ENCODE data around the gene PLCB2.

The PLCB2 gene

GRCh38 chr15:40267670-40268069 lies 40.1 kb downstream of the PLCB2 start:
- TF ChIP-seq, protein P1, sequence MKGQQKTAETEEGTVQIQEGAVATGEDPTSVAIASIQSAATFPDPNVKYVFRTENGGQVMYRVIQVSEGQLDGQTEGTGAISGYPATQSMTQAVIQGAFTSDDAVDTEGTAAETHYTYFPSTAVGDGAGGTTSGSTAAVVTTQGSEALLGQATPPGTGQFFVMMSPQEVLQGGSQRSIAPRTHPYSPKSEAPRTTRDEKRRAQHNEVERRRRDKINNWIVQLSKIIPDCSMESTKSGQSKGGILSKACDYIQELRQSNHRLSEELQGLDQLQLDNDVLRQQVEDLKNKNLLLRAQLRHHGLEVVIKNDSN (IDR thresholded peaks at IDR 0.05), result no peak
- TF ChIP-seq ZBTB7A (IDR thresholded peaks at IDR 0.05; ENCODE audit: low read depth) (no peak), RAD21 (IDR thresholded peaks at IDR 0.05; ENCODE audit: low read depth) (no peak), CREB1 (IDR thresholded peaks at IDR 0.05; ENCODE audit: low read depth) (no peak), YY1 (IDR thresholded peaks at IDR 0.05; ENCODE audit: low read depth) (no peak), TCF12 (IDR thresholded peaks at IDR 0.05; ENCODE audit: low read depth) (no peak), FOXM1 (IDR thresholded peaks at IDR 0.05; ENCODE audit: borderline replicate concordance, low read depth) (no peak), NFIC (IDR thresholded peaks at IDR 0.05) (no peak), CEBPB (IDR thresholded peaks at IDR 0.05) (no peak), TEAD4 (IDR thresholded peaks at IDR 0.05) (no peak), TAF1 (IDR thresholded peaks at IDR 0.05; ENCODE audit: low read depth) (no peak), EGR1 (IDR thresholded peaks at IDR 0.05) (no peak), EP300 (IDR thresholded peaks at IDR 0.05; ENCODE audit: borderline replicate concordance) (no peak)
- TF ChIP-seq, protein P2, sequence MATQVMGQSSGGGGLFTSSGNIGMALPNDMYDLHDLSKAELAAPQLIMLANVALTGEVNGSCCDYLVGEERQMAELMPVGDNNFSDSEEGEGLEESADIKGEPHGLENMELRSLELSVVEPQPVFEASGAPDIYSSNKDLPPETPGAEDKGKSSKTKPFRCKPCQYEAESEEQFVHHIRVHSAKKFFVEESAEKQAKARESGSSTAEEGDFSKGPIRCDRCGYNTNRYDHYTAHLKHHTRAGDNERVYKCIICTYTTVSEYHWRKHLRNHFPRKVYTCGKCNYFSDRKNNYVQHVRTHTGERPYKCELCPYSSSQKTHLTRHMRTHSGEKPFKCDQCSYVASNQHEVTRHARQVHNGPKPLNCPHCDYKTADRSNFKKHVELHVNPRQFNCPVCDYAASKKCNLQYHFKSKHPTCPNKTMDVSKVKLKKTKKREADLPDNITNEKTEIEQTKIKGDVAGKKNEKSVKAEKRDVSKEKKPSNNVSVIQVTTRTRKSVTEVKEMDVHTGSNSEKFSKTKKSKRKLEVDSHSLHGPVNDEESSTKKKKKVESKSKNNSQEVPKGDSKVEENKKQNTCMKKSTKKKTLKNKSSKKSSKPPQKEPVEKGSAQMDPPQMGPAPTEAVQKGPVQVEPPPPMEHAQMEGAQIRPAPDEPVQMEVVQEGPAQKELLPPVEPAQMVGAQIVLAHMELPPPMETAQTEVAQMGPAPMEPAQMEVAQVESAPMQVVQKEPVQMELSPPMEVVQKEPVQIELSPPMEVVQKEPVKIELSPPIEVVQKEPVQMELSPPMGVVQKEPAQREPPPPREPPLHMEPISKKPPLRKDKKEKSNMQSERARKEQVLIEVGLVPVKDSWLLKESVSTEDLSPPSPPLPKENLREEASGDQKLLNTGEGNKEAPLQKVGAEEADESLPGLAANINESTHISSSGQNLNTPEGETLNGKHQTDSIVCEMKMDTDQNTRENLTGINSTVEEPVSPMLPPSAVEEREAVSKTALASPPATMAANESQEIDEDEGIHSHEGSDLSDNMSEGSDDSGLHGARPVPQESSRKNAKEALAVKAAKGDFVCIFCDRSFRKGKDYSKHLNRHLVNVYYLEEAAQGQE (IDR thresholded peaks at IDR 0.05; ENCODE audit: low read depth), result no peak
- TF ChIP-seq, protein P3, sequence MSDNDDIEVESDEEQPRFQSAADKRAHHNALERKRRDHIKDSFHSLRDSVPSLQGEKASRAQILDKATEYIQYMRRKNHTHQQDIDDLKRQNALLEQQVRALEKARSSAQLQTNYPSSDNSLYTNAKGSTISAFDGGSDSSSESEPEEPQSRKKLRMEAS (IDR thresholded peaks at IDR 0.05), result no peak

- TF ChIP-seq, protein P1 (IDR thresholded peaks at IDR 0.05), result no peak
- TF ChIP-seq CEBPB (IDR thresholded peaks at IDR 0.05), result no peak
- TF ChIP-seq TAF1 (IDR thresholded peaks at IDR 0.05; ENCODE audit: low read depth), result no peak
- TF ChIP-seq NFIC (IDR thresholded peaks at IDR 0.05), result 0 out of 2 replicates have a peak, but pooled peaks have one; percentile 18
- no peak for TF ChIP-seq CREB1 (IDR thresholded peaks at IDR 0.05; ENCODE audit: low read depth)
Observed at GRCh38 chr15:40266828-40267304, 40.9 kb downstream of the PLCB2 start.

DNA sequence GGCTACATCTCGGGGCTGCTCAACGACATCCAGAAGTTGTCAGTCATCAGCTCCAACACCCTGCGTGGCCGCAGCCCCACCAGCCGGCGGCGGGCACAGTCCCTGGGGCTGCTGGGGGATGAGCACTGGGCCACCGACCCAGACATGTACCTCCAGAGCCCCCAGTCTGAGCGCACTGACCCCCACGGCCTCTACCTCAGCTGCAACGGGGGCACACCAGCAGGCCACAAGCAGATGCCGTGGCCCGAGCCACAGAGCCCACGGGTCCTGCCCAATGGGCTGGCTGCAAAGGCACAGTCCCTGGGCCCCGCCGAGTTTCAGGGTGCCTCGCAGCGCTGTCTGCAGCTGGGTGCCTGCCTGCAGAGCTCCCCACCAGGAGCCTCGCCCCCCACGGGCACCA lies 41.9 kb downstream of the PLCB2 start:
- no peak for TF ChIP-seq CEBPB (IDR thresholded peaks at IDR 0.05)
- TF ChIP-seq EP300 (IDR thresholded peaks at IDR 0.05; ENCODE audit: borderline replicate concordance), result no peak
- no peak for TF ChIP-seq NFIC (IDR thresholded peaks at IDR 0.05)
- no peak for TF ChIP-seq TCF12 (IDR thresholded peaks at IDR 0.05; ENCODE audit: low read depth)
- TF ChIP-seq CREB1 (IDR thresholded peaks at IDR 0.05; ENCODE audit: low read depth), result no peak
- TF ChIP-seq RAD21 (IDR thresholded peaks at IDR 0.05; ENCODE audit: low read depth), result no peak
- no peak for TF ChIP-seq EGR1 (IDR thresholded peaks at IDR 0.05)
- no peak for TF ChIP-seq FOXM1 (IDR thresholded peaks at IDR 0.05; ENCODE audit: borderline replicate concordance, low read depth)

DNA sequence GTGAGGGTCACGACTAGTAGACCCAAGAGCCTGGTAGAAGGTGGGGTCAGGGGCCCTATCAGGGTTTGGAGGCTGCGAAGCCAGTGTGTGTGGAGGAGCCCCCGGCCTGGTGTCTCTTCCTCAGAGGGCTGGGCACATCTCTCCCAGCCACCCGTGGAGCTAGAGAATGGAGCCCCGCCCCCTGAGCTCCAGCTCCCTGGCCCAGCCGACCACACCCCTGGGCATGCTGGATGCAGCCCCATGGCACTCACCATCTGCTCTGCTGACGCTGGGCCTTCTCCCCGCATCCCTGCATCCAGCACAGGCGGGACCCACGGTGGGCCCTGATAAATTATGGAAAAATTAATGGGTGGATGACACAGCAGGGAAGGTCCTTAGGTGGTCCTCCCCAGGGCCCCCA lies 42.4 kb downstream of the PLCB2 start:
- TF ChIP-seq TEAD4 (IDR thresholded peaks at IDR 0.05), result no peak
- no peak for TF ChIP-seq ZBTB7A (IDR thresholded peaks at IDR 0.05; ENCODE audit: low read depth)
- no peak for TF ChIP-seq EP300 (IDR thresholded peaks at IDR 0.05; ENCODE audit: borderline replicate concordance)
- no peak for TF ChIP-seq RAD21 (IDR thresholded peaks at IDR 0.05; ENCODE audit: low read depth)
- TF ChIP-seq CREB1 (IDR thresholded peaks at IDR 0.05; ENCODE audit: low read depth), result no peak
- TF ChIP-seq, protein P3 (IDR thresholded peaks at IDR 0.05), result no peak
- TF ChIP-seq, protein P2 (IDR thresholded peaks at IDR 0.05; ENCODE audit: low read depth), result no peak
- no peak for TF ChIP-seq EGR1 (IDR thresholded peaks at IDR 0.05)
- no peak for TF ChIP-seq NFIC (IDR thresholded peaks at IDR 0.05)
- TF ChIP-seq TAF1 (IDR thresholded peaks at IDR 0.05; ENCODE audit: low read depth), result no peak
- TF ChIP-seq, protein P1 (IDR thresholded peaks at IDR 0.05), result no peak
- TF ChIP-seq TCF12 (IDR thresholded peaks at IDR 0.05; ENCODE audit: low read depth), result no peak
- TF ChIP-seq FOXM1 (IDR thresholded peaks at IDR 0.05; ENCODE audit: borderline replicate concordance, low read depth), result no peak
- no peak for TF ChIP-seq CEBPB (IDR thresholded peaks at IDR 0.05)
- TF ChIP-seq YY1 (IDR thresholded peaks at IDR 0.05; ENCODE audit: low read depth), result no peak

DNA sequence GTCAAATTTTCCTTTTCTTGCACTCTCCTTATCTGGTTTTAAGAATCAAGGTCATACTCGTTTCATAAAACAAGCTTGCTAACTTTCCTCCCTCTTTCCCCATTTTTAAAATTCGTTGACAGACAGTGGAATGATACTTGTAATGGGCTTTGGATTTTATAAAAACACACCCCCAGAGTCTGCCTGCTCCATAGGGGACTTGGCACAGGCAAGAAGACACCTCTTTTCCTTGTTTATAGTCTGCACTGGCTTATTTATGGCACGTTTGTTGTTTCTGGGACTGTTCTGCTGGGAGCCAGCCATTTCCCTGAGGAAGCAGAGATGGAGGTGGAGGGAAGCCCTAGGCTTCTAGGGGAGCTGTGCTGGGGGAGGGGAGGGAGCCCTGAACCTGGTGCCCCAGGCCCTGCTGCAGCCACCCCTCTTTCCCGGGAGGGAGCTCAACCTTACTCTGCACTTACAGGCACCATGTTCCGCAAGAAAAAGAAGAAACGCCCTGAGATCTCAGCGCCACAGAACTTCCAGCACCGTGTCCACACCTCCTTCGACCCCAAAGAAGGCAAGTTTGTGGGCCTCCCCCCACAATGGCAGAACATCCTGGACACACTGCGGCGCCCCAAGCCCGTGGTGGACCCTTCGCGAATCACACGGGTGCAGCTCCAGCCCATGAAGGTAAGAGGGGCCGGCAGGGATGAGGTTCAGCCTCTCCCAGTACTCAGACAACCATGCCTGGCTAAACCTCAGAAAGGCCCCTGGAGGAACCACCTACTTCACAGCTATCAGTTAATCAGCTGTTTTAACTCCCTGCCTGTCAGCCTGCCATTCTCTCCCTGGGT lies 43.2 kb downstream of the PLCB2 start:
- no peak for TF ChIP-seq YY1 (IDR thresholded peaks at IDR 0.05; ENCODE audit: low read depth)
- no peak for TF ChIP-seq TCF12 (IDR thresholded peaks at IDR 0.05; ENCODE audit: low read depth)
- no peak for TF ChIP-seq RAD21 (IDR thresholded peaks at IDR 0.05; ENCODE audit: low read depth)
- TF ChIP-seq EP300 (IDR thresholded peaks at IDR 0.05; ENCODE audit: borderline replicate concordance), result no peak
- TF ChIP-seq CEBPB (IDR thresholded peaks at IDR 0.05), result no peak
- TF ChIP-seq TEAD4 (IDR thresholded peaks at IDR 0.05), result no peak
- TF ChIP-seq NFIC (IDR thresholded peaks at IDR 0.05), result no peak
- no peak for TF ChIP-seq FOXM1 (IDR thresholded peaks at IDR 0.05; ENCODE audit: borderline replicate concordance, low read depth)
- TF ChIP-seq CREB1 (IDR thresholded peaks at IDR 0.05; ENCODE audit: low read depth), result no peak
